ENCODE data around the gene CHRDL2.
"Not testable (repeated sequence)": the region's sequence is repeated elsewhere in the genome, so short reads cannot be mapped to it uniquely, and the experiment has no call there.

The CHRDL2 gene

DNA sequence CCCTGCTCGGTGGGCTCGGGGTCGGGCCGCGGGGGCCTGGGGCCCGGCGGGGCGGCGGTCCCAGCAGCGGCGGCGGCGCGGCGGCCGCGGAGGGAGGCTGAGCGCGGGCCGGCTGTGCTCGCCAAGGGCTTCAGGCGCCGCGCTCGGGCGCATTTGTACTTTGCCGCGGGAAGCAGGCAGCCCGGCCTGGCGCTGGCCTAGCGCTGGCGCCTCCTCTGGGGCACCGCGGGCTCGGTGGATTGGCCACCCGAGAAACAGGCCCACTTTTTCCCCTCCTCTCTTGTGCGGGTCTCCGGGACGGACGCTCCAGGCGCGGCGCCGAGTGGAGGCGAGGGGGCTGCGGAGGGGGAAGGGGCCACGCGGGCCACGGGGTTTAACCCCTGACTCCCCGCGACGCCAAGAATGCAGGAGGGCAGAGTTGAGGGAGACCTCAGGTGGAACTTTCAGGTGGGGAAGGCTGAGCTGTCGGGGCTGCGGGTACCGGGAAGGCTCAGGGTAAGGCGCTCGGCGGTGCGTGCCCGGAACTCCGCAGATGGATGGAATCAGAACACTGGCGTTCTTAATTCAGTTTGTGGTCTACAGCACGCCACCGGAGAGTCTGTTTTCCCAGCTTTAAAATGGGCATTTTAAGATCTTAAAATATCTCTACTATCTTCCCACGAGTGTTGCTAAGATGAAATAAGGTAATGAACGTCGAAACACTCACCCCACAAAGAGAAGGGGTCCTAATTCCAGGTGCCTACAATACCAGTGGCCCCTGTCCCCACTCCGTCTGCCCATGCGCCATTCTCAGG, at the start of gene CHRDL2:
CHRDL2 (minus strand) TSS at position 126 of the 794 bp plus-strand sequence. CDS start 538 bp downstream, outside the sequence.
- DNase-seq, result no peak

DNA sequence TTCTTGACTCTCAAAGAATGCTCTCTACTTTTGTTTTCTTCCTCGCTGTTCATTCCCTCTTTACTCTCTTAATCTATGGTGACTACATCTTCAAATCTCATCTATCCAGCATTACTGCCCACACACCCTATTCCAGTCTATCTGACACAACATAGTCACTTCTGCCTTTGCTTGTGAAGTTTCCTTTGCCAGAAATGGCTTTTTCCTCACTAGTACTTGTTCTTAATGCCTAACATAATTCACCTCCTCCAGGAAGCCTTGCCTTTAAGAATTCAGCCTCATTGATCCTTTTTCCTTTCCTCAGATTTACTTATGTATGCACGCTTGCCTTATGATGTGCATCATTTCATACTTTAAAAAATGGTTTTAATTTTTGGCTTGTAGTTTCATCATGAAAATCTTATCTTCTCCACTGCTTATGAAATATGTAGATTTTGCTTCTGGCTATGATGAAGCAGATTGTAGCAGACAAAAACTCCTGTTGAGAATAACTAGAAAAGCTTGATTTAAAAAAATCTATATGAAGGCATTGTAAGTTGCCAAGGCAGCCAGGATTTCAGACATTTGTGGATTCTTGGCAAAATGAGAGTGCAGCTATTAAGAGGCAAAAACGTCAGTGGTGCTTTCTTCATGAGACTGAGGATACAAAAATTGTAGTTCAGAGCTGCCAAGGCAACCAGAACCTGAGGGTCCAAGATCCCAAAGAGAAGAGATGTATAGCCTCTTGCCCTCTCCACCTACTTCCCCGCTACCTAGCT, 49.2 kb upstream of the CHRDL2 start:
- no peak for DNase-seq

- no peak for DNase-seq
Measured at GRCh38 chr11:74778581-74778980, 47.4 kb upstream of the CHRDL2 start.

DNA sequence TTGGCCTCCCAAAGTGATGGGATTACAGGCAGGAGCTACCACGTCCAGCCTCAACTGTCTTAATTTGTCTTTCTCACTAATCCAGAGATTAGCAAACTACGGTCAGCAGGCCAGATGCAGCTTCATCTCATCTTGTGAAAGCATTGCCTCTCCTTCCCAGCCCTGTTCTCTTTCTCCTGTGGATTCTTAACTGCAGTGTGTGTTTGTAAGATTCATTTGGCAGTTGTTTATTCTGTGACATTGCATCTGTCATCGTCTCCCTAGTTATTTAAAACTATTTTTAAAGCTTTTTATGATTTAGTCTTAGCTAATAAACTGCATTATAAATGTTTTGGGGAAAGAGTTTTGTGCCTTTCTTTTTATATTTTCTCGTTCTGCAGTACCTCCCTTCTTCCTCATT, 46.7 kb upstream of the CHRDL2 start:
- DNase-seq, result no peak

DNA sequence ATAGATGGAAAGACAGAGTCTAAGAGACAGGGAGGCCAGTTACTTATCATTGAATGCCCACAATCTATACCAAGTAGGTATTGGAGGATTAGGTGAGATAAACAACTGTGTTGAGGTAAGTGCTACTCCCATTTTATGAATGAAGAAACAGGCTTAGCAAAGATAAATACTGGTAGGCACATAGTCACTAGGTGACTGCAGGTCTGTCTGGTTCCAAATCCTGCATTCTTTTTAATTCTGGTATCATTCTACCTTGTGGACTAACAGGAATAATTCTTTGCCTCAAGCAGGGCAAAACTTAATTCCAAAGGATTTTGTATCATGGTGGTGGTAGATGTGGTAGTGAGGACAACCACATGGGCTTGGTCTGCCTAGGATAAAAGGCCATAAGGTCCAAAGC, 45.8 kb upstream of the CHRDL2 start:
- DNase-seq, result no peak

DNA sequence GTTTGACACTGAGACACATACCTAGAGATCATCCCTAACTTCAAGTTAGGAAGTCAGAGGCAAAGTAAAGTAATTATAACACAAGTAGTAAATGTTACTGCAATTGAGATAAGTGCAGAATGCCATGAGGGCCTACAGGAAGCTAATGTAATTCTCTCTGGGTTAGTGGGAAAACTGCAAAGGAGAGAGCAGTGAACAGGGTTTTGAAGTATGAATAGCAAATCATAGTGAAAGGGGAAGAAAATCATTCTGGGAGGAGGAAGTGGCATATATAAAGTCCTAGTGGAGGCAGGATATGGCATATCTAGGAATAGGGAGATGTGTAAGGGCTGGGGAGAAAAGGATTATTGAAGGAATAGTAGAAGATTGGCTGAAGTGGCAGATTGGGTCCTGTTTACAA, 45.3 kb upstream of the CHRDL2 start:
- no peak for DNase-seq

DNA sequence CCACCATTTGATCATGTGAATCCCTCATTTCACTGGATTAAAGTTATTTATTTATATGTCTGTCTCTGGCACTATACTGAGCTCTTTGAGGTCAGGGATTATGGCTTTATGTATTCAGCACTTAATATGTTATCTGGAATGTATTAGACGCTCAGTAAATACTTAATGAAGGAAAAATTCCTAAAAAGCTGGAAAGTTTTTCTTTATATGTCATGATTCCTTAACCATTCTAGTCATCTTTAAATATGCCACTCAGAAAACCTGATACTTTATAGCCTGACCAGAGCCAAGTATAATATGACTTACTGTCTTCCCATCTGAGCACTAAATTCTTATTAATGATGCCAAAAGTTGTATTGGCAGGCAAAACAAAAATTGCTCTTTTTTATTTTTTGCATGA, 44.5 kb upstream of the CHRDL2 start:
- no peak for DNase-seq

DNA sequence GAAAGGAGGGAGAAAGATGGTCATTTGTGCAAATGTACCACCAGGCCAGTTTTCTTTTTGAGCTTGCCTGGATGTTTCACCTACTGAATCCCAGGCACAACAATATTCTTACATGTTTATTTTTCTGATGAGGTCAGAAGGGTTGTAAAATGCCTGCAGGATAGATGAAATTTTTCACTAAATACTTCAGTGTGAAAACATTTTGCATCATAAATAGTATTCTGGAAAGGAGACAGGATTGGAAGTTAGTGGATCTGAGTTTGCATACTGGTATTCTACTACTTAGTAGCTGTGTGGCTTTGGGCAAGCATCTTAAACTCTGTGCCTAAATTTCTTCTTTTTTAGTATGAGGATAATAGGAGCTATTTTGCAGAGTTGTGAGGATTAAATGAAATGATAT, 42.2 kb upstream of the CHRDL2 start:
- no peak for DNase-seq

DNA sequence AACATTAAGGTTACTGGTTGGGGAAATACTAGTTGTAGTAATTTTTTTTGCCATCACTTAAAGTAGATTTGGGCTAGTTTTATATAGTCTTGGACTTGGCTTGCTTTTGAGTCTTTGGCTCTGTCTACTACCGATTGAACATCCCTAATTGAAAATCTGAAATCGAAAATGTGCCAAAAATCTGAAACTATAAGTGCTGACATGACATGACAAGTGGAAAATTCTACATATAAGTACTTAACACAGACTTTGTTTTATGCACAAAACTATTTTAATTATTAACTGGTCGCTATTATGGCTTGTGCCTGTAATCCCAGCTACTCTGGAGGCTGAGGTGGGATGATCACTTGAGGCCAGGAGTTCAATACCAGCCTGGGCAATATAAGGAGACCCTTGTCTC, 39.9 kb upstream of the CHRDL2 start:
- no peak for DNase-seq

- no peak for DNase-seq
Measured at GRCh38 chr11:74770456-74770855, 39.2 kb upstream of the CHRDL2 start.

GRCh38 chr11:74769055-74769707, 38.0 kb upstream of the CHRDL2 start:
- no peak for DNase-seq

DNA sequence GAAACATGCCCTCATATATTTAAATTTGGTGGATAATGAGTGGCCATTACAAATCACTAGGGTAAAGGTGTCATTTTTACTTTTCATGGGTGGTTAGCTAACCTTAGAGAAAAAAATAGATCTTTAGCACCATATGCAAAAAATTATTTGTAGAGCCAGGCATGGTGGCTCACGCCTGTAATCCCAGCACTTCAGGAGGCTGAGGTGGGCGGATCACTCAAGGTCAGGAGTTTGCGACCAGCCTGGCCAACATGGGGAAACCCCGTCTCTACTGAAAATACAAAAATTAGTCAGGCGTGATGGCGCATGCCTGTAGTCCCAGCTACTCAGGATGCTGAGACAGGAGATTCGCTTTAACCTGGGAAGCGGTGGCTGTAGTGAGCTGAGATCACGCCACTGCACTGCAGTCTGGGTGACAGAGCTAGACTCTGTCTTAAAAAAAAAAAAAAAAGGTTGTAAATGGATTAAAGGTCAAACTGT, 37.0 kb upstream of the CHRDL2 start:
- not testable (repeated sequence) for DNase-seq

DNA sequence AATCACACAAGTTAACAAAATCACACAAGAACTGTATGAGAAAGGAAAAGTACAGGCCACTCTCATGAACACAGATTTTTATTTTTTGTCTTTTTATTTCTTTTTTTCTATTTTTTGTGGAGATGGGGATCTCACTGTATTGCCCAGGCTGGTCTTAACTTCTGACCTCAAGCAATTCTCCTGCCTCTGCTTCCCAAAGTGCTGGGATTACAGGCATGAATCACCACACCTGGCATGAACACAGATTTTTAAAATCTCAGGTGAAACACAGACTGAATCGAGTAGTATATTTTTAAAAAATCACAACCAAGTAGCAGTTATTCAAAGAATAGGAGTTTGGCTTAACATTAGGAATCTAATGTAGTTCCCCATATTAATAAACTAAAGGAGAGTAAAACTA, 35.7 kb upstream of the CHRDL2 start:
- no peak for DNase-seq

DNA sequence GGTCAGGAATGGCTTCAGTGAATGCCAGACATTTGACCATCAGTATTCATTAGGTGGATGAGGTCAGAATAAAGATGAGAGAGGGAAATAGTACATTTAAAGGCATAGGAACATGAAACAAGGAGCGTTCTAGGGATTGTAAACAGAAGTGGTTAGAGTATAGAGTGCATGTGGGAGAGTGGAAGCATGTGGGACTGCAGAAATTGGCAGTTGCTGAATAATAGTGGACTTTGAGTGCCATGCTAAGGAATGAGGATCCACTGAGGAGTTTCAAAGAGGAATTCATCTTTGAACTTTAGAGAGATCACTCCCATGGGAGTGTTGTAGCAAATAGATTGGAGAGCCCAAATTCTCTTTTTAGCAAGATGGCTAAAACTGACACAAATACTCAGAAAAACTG, 25.3 kb upstream of the CHRDL2 start:
- no peak for DNase-seq

- DNase-seq, result no peak
Measured at GRCh38 chr11:74755395-74755995, 24.3 kb upstream of the CHRDL2 start.

DNA sequence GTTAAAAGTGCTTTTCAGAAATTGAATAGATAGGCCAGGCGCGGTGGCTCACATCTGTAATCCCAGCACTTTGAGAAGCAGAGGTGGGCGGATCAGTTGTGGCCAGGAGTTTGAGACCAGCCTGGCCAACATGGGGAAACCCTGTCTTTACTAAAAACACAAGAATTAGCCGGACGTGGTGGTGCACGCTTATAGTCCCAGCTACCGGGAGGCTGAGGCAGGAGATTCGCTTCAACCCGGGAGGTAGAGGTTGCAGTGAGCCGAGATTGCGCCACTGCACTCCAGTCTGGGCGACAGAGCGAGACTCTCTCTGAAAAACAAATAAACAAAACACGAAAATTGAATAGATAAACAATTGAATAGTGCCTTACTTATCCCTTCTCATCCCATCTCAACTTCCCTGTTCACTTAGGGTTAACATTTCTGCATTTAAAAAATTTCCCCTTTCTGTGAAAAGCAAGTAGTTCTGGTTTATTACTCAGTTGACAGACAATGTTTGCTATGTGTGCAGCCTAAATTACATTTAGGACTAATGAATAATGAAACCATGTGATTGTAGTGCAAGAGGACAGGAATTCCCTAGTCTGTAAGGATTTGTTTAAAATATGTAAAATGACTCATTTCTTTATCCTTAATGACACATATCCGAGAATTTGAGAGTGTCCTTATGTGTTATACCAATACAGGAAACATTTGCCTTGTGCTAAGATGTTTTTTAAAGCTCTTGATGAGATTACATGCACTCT, 23.5 kb upstream of the CHRDL2 start:
- DNase-seq, result no peak

- no peak for DNase-seq
Measured at GRCh38 chr11:74751303-74751702, 20.1 kb upstream of the CHRDL2 start.

DNA sequence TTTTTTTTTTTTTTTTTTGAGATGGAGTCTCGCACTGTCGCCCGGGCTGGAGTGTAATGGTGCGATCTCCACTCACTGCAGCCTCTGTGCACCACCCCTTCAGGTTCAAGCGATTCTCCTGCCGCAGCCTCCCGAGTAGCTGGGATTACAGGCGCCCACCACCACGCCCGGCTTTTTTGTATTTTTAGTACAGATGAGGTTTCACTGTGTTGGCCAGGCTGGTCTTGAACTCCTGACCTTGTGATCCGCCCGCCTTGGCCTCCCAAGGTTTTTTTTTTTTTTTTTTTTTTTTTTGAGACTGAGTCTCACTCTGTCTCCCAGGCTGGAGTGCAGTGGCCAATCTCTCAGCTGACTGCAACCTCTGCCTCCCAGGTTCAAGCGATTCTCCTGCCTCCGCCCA, 19.4 kb upstream of the CHRDL2 start:
- not testable (repeated sequence) for DNase-seq

DNA sequence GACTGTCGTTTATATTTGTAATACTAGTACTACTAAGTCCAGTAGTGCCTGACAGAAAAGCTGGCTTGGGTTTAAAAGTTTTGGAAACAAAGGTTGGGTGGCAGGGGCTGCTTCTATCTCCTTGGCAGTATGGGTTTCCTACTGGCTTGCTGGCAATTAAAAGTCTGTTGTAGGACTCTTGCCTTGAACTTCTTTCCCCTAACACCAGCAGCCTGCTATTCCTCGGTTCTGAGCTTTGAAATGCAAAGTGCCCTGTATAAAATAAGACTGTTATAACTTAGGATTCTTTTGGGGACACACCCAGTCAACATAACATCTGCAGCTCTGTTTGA, 18.7 kb upstream of the CHRDL2 start:
- DNase-seq, result no peak

DNA sequence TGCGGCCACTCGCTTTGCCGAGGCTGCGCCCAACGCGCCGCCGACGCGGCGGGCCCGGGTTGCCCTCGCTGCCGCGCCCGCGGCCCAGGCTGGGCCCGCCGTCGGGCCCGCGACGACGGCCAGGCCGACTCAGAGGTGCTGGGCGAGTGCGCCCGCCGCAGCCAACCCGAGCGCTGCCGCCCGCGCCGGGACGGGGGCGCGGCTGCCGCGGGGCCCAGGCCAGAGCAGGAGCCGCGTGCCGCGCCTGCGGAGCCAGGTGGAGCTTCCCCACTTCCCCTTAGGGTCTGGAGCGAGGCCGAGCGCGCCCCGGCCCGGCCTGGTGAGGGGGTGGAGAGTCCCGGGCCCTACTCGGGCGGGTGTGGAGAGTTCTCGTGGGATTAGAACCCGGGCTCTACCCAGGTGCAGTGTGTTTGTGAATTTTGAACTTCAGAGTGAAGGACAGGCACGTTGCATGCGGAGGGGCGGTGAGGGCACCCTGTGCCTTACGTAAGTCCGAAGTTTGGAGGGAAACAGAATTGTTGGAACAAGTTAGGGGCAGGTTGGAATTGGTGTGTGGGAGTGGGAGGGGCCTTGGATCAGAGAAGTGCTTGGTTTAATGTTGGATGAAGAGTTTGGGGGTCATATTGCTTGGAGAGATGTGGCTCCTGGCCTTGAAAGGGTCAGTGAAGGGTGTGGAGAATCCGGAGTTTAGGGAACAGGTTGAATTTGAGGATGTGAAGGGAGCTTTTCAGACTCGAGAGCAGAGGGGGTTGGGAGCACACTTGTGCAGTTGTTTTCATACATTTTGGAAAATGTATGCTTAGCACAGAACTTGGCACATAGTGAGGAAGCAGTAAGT, 18.1 kb upstream of the CHRDL2 start:
- DNase-seq, result peak; percentile 40

- peak; percentile 87 for DNase-seq
Measured at GRCh38 chr11:74748211-74749126, 17.2 kb upstream of the CHRDL2 start, which contains the start of gene RNF169. Gene RNF169, plus strand, starts transcription at chr11:74748849. Its CDS starts 32 bp downstream, at chr11:74748881.

All from activated effector memory CD4-positive, alpha-beta T cell treated with Interleukin-2 at 50 U/mL for 16 hours (primary cell).